ENCODE results near the gene EIF4E.
"Not testable (repeated sequence)": the region's sequence is repeated elsewhere in the genome, so short reads cannot be mapped to it uniquely, and the experiment has no call there.

EIF4E gene, protein sequence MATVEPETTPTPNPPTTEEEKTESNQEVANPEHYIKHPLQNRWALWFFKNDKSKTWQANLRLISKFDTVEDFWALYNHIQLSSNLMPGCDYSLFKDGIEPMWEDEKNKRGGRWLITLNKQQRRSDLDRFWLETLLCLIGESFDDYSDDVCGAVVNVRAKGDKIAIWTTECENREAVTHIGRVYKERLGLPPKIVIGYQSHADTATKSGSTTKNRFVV

DNA sequence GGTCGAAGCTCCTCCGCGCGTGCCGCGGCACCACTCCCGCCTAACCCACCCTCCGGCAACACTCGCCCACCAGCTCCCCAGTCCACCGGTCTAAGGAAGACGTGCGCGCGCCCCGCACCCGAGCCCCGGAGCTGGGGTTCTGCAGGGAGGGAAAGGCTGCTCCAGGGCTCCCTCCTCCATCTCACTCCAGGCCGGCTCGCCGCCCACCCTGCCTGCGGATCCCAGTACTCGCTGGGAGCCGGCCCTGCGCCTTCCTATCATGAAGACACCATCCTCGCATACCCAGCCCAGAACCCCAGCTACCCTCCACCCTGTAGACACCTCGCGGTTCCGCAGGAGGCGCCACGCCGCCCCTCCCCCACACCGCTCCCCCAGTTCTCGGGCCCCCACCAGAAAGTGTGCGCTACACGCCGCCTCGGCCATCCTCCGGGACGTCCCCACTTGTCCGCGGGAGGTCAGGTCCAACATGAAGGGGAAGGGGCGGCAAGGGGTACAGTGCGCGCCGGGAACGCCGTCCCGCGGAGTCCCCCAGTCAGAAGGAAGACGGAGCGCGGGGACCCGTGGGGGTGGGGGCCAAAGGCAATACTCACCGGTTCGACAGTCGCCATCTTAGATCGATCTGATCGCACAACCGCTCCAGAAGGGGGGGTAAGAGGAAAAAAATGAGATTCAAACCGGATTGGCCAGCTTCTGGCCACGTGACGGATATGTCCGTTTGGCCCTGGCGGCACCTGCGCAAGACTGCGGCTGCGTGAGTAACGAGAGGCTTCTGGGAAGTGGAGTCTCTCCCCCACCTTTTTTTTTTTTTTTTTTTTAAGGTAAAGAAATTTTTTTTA lies at the start of gene EIF4E:
TSS of gene EIF4E (minus strand) at position 629 of the 836 bp plus-strand sequence. CDS start at position 608, 21 bp downstream.
- DNase-seq: peak; percentile 81

DNA sequence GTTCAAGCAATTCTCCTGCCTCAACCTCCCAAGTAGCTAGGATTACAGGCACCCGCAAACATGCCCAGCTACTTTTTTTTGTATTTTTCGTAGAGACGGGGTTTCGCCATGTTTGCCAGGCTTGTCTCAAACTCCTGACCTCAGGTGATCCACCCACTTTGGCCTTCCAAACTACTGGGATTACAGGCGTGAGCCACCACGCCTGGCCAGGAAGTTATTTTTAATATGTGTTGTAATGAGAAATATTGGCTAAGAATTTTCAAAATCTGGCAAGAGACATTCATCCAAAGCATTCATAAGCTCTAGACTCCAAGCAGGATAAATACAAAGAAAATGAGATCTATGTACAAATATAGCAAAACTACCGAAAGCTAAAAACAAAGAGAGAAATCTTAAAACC lies 48.6 kb upstream of the EIF4E start:
- DNase-seq: no peak

DNA sequence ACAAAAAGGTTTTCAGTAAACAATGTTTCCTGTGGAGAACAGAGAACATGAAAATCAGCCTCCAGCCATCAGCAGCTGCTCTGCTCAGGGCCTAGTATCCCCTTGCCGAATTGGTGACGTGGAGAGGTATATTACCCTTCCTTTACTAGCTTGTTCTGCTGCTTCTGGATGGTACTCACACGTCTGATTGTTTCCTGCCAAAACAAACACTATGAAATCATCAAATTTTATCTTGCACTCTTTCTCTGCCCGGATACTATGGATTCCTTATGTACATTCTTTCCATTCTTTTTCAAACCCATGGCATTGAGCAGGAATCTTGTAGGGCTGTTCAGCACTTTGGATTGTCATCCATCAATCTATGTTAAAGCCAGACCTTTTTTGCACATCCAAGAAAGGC lies 47.8 kb upstream of the EIF4E start:
- DNase-seq: no peak

DNA sequence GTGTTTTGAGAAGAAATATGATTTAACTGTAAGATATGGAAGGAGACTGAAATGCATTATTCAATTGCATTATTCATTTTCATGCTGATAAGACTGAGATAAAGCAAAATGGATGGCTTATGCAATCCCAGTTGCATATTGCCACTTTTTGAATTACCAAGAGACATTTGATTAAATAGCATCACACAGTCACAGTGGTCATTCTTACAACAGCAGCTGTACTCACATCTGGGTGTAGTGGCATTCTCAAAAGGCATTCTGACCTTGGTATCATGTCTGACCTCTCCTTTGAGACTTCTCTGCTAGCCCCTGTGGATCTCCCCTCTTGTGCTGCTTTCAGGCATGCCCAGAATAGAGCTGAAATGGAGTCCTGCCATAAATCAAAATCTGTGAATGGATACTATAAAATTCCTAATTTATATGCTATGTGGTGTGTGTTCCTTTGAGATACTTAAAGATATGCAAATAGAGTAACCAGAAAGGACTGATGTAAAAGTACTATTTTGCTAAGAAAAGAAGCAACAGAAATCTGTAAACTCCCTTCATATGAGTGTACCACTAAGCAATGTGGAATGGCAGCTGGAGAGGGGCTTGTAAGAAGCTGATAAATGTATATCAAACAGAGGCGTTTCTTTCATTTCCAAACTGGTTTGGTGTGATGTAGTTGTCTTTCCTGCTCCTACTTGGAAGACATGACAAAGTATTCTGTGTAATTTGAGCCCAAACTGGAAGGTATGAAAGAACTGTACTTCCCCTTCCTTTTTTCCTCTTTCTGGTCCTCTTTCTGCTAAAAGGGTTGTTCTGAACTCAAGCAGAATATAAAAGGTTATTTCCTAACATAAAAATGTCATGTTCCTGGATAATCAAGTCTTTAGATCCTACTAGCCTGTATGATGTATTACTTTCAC lies 41.2 kb upstream of the EIF4E start:
- no peak for DNase-seq

DNA sequence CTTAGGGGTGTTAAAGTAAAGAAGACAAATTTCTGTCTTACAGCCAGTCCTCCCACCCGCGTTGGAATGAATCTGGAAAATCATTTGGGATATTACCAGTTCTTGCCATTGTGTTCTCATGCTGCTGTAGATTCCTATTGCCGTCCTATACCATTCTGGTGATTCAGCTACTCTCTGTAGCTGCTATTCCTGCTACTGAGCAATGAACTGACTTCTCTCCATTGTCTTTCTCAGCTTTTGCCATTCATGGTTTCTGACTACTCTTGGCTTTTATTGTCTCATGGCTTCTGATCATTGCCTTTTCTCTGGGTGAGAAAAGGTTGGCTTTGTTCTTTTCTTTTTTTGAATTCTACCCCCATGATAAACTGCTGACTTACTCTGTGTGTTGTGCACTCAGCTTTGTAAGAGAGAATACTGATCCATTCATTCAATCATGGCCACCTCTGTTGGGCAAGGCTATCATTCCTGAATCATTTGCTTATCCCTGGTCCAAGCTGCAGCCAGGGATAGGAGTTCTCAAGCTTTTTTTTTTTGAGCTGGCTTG lies 38.9 kb upstream of the EIF4E start:
- DNase-seq: no peak

DNA sequence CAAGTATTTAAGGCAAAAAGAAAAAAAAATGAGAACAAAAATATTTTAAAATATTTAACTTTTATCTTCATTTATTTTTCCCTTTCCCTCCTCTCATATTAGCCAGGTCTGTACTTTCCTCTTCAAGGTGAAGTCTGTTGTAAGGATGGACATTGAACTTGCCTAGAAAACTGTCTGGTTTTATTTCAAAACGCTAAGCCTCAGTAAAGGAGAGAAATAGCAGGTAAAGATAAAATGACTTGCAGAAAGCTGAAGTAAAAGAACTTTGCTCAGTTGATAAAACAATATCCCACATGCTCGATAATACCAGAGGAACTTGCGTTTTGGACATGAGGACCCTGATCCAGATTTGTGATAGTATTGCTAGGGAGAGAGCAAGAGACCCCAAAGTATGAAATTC lies 38.0 kb upstream of the EIF4E start:
- no peak for DNase-seq

DNA sequence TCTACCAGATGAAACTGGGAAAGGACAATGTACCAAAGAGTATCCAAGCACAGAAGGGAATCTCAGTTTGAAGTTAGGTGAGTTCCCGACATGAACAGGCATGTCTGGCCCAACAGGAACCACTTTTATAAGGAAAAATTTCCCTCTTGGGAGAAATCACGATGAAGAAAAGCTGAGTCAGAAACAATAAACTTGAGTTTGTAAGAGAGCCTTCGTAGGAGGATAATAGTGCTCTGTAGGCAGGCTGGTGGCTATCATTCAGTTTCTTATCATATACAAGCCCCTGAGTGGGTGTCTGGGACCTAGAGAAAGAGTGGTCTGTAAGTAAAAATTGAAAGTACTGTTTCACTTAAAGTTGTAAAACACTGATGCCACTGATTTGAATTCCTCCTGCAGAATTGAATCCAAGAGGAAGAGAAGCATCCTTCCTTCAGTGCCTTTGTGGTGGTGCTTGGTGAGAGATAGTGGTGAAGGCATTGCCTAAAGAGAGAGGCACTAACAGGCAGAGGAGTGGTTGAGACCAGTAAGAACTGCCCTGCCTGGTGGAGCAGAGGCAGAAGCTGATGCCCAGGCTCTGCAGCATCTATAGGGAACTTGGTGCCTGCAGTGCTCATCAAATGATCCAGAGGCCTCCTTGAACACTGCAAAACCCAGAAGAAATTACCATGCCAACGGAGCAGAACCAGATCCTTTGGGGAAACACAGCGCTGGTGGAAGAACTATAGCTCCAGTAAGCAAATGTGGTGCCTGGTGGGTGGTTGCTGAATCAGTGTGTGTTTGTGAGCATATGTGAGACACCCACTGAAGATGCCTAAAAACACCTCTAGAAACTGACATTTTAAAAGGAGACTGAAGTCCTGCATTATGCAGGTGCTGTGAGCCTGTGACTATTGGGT lies 34.9 kb upstream of the EIF4E start:
- no peak for DNase-seq

DNA sequence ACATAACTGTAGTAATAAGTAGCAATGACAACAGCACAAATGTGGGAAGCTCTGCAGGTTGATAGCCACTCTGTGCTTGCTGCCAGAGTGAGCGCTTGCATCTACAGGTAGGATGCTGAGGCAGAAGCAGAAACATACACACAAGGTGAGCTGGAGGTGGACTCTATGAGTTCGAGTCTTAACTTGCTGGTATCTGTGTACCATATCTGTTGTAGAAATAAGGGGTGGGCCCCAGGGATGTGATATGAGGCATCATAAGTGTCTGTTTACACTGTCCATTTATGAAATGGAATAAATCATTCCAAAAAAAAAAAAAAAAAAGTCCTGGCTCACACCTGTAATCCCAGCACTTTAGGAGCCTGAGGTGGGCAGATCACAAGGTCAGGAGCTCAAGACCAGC lies 32.8 kb upstream of the EIF4E start:
- no peak for DNase-seq

DNA sequence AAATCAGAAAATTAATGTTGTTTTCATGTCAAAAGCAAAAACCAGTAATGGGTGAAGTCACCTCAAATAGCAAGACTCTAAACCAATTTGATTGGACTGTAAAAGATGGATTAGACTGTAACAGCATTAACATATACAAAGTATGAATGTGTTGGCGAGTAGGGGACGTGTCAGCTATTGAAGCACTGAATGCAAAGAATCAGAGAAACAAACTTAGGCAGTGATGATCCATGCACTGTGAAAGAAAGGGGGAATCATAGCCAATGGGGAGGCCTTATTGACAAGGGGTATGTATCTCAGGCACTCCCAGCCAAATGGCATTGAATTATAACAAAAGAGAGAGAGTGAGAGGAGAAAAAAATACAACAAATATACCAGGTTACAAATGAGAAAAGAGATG lies 30.5 kb upstream of the EIF4E start:
- no peak for DNase-seq

DNA sequence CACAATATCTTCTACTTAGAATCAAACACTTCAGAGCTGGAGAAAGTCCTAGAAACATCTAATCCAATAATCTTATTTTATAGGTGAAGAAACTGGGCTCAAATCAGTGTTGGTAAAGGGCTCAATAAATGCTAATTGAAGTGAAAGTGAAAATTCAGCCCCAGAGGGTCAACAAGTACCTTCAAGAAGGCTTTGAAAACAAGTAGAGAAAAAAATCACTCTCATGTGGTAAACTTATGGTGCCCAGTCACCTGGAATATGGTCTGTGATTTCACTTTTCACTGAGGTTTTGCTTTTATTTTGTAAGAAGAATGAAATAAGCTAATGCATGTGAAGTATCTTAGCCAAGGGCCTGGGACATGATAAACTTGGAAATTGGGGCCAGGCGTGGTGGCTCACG lies 29.1 kb upstream of the EIF4E start:
- DNase-seq: no peak

DNA sequence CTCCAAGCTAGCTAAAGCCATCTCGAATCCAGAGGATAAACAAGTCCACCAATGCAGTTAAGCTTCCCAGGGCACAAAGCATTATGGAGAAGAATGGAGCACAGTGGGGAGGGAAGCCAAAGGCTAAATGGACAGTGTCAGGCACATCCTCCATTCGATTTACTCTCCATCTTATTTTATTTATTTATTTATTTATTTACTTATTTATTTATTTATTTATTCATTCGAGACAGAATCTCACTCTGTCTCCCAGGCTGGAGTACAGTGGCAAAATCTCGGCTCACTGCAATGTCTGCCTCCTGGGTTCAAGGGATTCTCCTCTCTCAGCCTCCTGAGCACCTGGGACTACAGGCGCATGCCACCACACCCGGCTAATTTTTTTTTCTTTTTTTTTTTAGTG lies 26.3 kb upstream of the EIF4E start:
- DNase-seq: no peak

DNA sequence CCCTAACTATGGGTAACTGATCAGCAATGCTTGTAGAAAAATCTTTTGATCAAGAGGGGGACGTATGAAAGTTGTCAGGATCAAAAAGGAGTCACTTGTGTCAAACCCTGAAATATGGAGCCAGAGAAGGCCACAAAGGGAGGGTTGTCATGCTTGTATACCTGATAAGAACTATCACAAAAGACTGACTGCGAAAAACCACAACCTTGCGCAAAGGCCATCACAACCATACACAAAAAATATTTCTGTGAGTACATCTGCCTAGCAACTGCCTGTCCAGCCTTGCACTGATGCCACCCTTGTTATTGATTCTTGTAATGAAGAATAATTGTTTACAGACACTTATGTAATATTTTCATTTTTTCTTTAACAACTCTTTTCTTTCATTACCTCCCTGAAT lies 22.8 kb upstream of the EIF4E start:
- no peak for DNase-seq

DNA sequence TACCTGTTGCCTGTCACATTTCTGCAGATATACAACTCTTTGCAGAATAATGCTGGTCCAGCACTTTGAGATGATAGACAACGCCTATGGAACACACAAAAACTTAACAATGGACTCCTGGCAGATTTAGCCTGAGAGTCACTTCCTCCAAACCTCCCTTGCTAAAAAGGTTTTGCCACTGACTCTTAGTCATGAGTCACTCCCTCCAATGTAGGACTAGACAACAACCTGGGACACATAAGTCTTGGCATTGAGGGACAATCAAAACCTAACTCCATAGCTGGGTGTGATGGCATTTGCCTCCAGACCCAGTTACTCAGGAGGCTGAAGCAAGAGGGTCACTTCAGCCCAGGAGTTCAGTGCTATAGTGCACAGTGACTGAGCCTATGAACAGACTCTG lies 22.0 kb upstream of the EIF4E start:
- DNase-seq: no peak

DNA sequence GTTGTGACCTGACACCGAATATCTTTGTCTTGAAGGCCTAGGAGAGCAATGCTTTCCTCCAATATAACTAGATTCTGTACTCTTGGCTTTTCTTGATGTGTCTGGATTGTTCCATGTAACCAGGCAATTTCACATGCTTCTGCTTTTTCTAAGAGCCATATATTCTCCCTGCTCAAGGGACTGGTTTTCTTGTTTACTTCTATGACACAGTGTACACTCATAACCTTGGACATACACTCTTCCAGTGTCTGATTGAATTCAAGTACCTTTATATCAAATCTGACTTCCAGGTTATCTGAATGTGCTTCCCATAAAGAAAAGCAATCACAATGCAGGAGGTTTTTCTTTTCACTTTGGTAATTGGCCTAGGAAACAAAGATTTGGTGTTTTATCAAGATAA lies 17.4 kb upstream of the EIF4E start:
- no peak for DNase-seq

DNA sequence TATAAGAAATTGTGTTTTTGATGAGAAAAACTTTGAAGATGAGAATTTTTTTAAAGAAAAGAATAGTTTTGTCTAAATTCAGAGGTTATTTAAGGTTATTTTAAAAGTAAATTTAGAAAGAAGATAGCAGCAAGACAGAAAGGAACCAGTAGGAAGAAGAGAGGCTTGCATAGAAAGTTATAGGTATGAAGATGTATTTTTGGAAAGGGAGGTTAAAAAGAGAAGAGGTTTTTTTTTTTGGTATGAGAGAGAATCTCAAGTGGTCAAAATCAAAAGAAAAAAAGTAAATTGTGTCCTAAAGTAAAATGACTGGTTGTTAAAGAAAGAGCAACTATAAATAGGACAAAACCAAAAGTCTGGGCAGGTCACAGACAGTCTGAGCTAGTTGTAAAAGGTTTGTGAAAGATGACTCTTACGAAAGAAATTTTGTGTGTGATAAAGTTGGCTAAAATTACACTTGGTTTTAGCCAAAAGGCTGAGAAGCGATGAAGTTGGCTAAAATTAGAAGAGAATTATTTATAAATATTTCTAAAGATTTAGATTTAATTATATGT lies 16.4 kb upstream of the EIF4E start:
- DNase-seq: no peak

DNA sequence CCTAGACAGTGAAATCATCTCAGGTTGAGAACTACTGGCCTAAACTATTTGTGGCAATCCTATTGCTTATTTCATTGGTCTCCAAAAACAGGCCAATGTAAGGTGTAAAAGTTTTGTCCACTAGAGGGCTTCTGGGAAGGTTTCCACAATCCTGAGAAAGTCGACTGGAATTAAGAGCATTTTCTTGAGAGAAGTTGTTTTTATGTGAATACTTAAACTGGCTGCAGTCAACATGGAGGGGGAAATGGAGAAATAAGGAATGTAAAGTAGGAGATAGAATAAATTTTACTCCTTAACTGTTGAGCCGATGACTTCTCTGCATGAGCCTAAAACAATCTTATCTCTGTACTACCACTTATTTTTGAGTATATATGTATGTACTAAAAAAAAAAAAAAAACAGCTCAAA lies 11.0 kb upstream of the EIF4E start:
- DNase-seq: peak; percentile 8

DNA sequence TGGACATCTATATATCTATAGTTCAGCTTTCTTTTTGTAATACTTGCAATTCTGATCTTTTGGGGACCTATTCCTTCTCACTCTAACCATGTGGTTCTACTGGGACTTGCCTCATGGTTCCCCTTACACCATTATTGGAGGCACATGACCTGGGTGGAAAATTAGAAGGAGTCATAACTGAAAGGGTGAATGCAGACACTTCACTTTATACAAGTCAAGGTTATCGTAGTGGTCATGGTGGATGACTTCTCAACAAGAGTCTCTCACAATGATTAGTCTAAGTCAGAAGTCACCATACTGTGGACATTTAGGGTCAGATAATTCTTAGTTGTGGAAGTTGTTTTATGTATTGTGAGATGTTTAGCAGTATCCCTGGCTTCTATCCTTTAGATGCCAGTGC lies 10.5 kb upstream of the EIF4E start:
- DNase-seq: no peak

DNA sequence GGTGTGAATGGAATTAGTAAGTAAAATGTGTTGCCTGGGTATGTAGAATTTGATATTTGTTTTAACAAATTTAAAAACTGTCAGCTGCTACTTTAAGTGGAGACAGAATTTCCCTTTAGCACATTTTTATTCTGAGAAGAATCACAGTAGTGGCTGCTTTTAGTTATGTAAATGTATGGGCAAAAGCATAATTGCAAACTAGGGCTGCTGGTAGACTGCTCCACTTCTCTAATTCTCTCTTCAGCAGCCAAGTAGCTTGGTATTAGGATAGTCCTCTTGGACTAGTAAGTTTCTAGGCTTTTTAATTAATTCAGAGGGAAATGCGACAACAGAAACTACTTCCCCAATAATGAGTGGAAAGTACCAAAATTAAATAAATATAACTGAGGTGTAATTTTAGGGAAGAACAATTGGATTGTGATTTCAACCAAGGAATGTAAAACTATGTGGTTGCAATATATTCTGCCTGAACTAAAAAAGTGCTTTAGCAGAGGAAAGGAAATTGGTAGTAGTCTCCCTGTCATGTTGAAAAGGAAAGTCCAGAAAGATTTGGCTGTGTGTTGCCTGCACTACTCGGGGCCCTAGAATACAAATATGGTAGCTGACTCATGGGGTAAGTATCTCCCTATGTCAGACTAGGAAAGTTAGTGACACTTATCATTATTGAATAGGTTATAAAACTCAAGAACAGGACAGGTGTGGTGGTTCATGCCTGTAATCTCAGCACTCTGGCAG lies 9.2 kb upstream of the EIF4E start:
- DNase-seq: no peak

DNA sequence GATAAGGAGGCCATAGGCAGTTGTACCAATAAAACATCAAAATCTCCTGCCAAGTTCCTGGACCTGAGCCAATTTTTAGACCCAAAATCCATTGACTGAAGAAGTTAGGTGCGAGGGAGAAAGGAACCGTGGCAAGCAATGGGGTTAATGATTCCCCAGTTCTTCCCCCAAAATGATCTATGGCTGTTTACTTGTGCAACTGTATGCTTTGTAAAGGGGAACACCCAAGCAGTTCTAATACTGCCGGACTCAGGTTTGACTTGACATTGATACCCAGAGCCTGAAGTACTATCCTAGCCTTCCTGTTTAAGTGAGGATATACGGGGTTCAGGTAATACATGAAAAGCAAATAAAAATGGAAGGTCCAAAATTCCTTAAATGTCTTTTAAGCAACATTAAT lies 6.7 kb upstream of the EIF4E start:
- no peak for DNase-seq

DNA sequence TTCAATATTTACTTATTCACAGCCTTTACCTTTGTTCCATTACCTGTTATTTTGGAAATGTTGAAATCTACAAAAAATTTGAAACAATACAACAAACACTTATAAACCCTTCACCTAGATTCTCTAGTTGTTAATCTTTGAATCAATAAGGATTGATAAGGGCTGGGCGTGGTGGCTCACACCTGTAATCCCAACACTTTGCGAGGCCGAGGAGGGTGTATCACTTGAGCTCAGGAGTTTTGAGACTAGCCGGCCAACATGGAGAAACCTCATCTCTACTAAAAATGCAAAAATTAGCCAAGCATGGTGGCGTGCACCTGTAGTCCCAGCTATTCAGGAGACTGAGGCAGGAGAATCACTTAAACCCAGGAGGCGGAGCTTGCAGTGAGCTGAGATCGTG lies 5.9 kb upstream of the EIF4E start:
- DNase-seq: not testable (repeated sequence)

DNA sequence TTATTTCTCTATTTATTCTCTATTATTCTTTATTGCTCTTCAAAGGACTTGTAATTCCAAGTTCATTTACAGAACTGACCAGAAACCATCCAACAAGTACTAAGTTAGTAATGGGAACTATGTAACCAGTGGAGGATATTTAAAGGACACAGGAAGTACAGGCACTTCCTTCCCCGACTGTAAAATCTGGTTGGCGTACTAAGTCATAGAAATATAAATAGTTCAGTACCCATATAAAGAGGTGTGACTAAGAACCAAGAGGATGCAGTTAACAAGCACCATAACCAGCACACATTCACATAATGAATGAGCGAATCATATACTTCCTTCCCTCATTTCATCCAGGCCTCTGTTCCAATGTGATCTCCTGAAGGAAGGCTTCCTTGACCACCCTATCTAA lies 3.6 kb upstream of the EIF4E start:
- no peak for DNase-seq
